ENCODE results near the gene TMC5.
"Not testable (repeated sequence)": the region's sequence is repeated elsewhere in the genome, so short reads cannot be mapped to it uniquely, and the experiment has no call there.

TMC5 gene

GRCh38 chr16:19397373-19397772 lies 20.3 kb upstream of the TMC5 start:
- H3K27ac ChIP-seq (ENCODE audit: insufficient read depth, low read length, poor library complexity, severe bottlenecking); H3K36me3 ChIP-seq (ENCODE audit: control insufficient read depth, insufficient read depth, low read length); DNase-seq; H3K4me1 ChIP-seq (ENCODE audit: control insufficient read depth, insufficient read depth, low read length, poor library complexity, severe bottlenecking); H3K27me3 ChIP-seq (replicated peaks; ENCODE audit: control insufficient read depth, insufficient read depth, low read length, poor library complexity, severe bottlenecking); H3K4me3 ChIP-seq (ENCODE audit: insufficient read depth, low read depth, low read length, poor library complexity, severe bottlenecking); H3K9me3 ChIP-seq (ENCODE audit: control insufficient read depth, low read length): not testable (repeated sequence)

DNA sequence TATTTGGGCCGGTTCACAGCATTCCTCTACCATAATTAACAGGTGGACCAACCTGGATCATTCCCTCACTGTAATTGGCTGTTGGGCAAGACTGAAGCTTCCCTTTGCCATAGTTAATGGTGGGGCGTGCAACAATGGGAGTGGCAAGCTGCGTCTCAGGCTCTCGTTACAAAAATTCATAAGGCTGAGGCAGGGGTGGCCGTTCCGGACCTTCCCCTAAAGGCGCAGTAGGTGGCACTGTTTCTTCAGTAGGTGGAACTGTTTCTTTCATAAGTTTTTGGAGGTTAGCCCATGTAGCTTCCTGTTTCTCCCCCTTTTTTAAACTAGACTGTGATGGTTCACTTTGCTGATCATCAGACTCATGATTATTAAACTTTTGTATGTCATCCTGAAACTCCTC lies 17.0 kb upstream of the TMC5 start:
- Histone ChIP-seq H3K9me3 (ENCODE audit: control insufficient read depth, low read length) (no peaks in the 10 kb centered on the region), H3K27me3 (replicated peaks; ENCODE audit: control insufficient read depth, insufficient read depth, low read length, poor library complexity, severe bottlenecking) (no peaks in the 10 kb centered on the region), H3K36me3 (ENCODE audit: control insufficient read depth, insufficient read depth, low read length) (no peaks in the 10 kb centered on the region), H3K4me3 (ENCODE audit: insufficient read depth, low read depth, low read length, poor library complexity, severe bottlenecking) (no peak overlapping the region), H3K4me1 (ENCODE audit: control insufficient read depth, insufficient read depth, low read length, poor library complexity, severe bottlenecking) (no peaks in the 10 kb centered on the region), H3K27ac (ENCODE audit: insufficient read depth, low read length, poor library complexity, severe bottlenecking) (no peak overlapping the region)
- no peak for DNase-seq

- Histone ChIP-seq H3K36me3 (ENCODE audit: control insufficient read depth, insufficient read depth, low read length) (no peaks in the 10 kb centered on the region), H3K9me3 (ENCODE audit: control insufficient read depth, low read length) (no peaks in the 10 kb centered on the region), H3K4me1 (ENCODE audit: control insufficient read depth, insufficient read depth, low read length, poor library complexity, severe bottlenecking) (no peaks in the 10 kb centered on the region), H3K4me3 (ENCODE audit: insufficient read depth, low read depth, low read length, poor library complexity, severe bottlenecking) (no peak overlapping the region), H3K27ac (ENCODE audit: insufficient read depth, low read length, poor library complexity, severe bottlenecking) (no peak overlapping the region), H3K27me3 (replicated peaks; ENCODE audit: control insufficient read depth, insufficient read depth, low read length, poor library complexity, severe bottlenecking) (peaks cover 9% of the 10 kb centered on the region)
- no peak for DNase-seq
These were observed 10.7 kb upstream of the TMC5 start for GRCh38 chr16:19406891-19407491.

- Histone ChIP-seq H3K4me1 (ENCODE audit: control insufficient read depth, insufficient read depth, low read length, poor library complexity, severe bottlenecking) (no peaks in the 10 kb centered on the region), H3K27me3 (replicated peaks; ENCODE audit: control insufficient read depth, insufficient read depth, low read length, poor library complexity, severe bottlenecking) (peaks cover 9% of the 10 kb centered on the region), H3K4me3 (ENCODE audit: insufficient read depth, low read depth, low read length, poor library complexity, severe bottlenecking) (peak overlapping the region; percentile 35), H3K9me3 (ENCODE audit: control insufficient read depth, low read length) (no peaks in the 10 kb centered on the region), H3K27ac (ENCODE audit: insufficient read depth, low read length, poor library complexity, severe bottlenecking) (no peak overlapping the region), H3K36me3 (ENCODE audit: control insufficient read depth, insufficient read depth, low read length) (no peaks in the 10 kb centered on the region)
- no peak for DNase-seq
These were observed 7.1 kb upstream of the TMC5 start for GRCh38 chr16:19410435-19411171.

- H3K27me3 ChIP-seq (replicated peaks; ENCODE audit: control insufficient read depth, insufficient read depth, low read length, poor library complexity, severe bottlenecking): peaks cover 9% of the 10 kb centered on the region
- no peak overlapping the region for H3K4me3 ChIP-seq (ENCODE audit: insufficient read depth, low read depth, low read length, poor library complexity, severe bottlenecking)
- no peak overlapping the region for H3K27ac ChIP-seq (ENCODE audit: insufficient read depth, low read length, poor library complexity, severe bottlenecking)
These were observed 6.4 kb upstream of the TMC5 start for GRCh38 chr16:19411298-19411697.

DNA sequence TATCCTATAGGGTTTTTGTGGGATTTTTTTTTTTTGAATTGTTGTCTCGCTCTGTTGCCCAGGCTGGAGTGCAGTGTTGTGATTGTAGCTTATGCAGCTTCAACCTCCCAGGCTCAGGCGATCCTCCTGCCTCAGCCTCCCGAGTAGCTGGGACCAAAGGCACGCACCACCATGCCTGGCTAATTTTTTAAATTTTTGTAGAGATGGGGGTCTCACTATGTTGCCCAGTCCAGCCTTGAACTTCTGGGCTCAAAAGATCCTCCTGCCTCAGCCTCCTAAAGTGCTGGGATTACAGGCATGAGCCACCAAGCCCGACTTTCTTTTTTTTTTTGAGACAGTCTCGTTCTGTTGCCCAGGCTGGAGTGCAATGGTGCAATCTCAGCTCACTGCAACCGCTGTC lies 5.6 kb upstream of the TMC5 start:
- not testable (repeated sequence) for H3K9me3 ChIP-seq (ENCODE audit: control insufficient read depth, low read length); DNase-seq; H3K4me1 ChIP-seq (ENCODE audit: control insufficient read depth, insufficient read depth, low read length, poor library complexity, severe bottlenecking); H3K27me3 ChIP-seq (replicated peaks; ENCODE audit: control insufficient read depth, insufficient read depth, low read length, poor library complexity, severe bottlenecking); H3K36me3 ChIP-seq (ENCODE audit: control insufficient read depth, insufficient read depth, low read length); H3K27ac ChIP-seq (ENCODE audit: insufficient read depth, low read length, poor library complexity, severe bottlenecking); H3K4me3 ChIP-seq (ENCODE audit: insufficient read depth, low read depth, low read length, poor library complexity, severe bottlenecking)

More at GRCh38 chr16:19411298-19411697, 6.4 kb upstream of the TMC5 start:
- H3K36me3 ChIP-seq (ENCODE audit: control insufficient read depth, insufficient read depth, low read length): no peaks in the 10 kb centered on the region
- DNase-seq: no peak
- no peaks in the 10 kb centered on the region for H3K9me3 ChIP-seq (ENCODE audit: control insufficient read depth, low read length)
- no peaks in the 10 kb centered on the region for H3K4me1 ChIP-seq (ENCODE audit: control insufficient read depth, insufficient read depth, low read length, poor library complexity, severe bottlenecking)

DNA sequence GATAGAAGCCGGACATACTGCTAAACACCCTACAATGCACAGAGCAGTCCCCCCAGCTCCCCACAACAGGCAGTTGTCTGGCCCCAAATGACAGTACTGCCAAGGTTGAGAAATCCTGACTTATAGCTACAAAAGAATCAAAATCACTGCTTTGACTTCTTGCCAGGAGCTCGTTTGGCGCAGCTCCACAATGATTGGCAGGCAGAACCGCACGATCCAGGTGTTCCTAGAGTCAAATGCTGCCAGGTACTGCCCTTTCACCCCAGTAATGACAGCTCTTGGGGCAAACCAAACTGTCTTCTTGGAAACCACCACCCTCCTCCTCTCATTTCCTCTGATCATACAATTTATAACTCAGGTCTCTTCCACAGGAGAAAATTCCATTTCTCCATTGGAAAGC lies 2.2 kb upstream of the TMC5 start:
- Histone ChIP-seq H3K9me3 (ENCODE audit: control insufficient read depth, low read length) (no peaks in the 10 kb centered on the region), H3K27ac (ENCODE audit: insufficient read depth, low read length, poor library complexity, severe bottlenecking) (no peak overlapping the region), H3K4me1 (ENCODE audit: control insufficient read depth, insufficient read depth, low read length, poor library complexity, severe bottlenecking) (no peaks in the 10 kb centered on the region), H3K36me3 (ENCODE audit: control insufficient read depth, insufficient read depth, low read length) (no peaks in the 10 kb centered on the region), H3K4me3 (ENCODE audit: insufficient read depth, low read depth, low read length, poor library complexity, severe bottlenecking) (no peak overlapping the region), H3K27me3 (replicated peaks; ENCODE audit: control insufficient read depth, insufficient read depth, low read length, poor library complexity, severe bottlenecking) (peaks cover 9% of the 10 kb centered on the region)
- no peak for DNase-seq

- no peaks in the 10 kb centered on the region for H3K36me3 ChIP-seq (ENCODE audit: control insufficient read depth, insufficient read depth, low read length)
- H3K27me3 ChIP-seq (replicated peaks; ENCODE audit: control insufficient read depth, insufficient read depth, low read length, poor library complexity, severe bottlenecking): peaks cover 4% of the 10 kb centered on the region
- DNase-seq: no peak
- no peaks in the 10 kb centered on the region for H3K4me1 ChIP-seq (ENCODE audit: control insufficient read depth, insufficient read depth, low read length, poor library complexity, severe bottlenecking)
- H3K9me3 ChIP-seq (ENCODE audit: control insufficient read depth, low read length): no peaks in the 10 kb centered on the region
- no peak overlapping the region for H3K4me3 ChIP-seq (ENCODE audit: insufficient read depth, low read depth, low read length, poor library complexity, severe bottlenecking)
- H3K27ac ChIP-seq (ENCODE audit: insufficient read depth, low read length, poor library complexity, severe bottlenecking): no peak overlapping the region
These were observed 1.8 kb upstream of the TMC5 start for GRCh38 chr16:19415918-19416317.

DNA sequence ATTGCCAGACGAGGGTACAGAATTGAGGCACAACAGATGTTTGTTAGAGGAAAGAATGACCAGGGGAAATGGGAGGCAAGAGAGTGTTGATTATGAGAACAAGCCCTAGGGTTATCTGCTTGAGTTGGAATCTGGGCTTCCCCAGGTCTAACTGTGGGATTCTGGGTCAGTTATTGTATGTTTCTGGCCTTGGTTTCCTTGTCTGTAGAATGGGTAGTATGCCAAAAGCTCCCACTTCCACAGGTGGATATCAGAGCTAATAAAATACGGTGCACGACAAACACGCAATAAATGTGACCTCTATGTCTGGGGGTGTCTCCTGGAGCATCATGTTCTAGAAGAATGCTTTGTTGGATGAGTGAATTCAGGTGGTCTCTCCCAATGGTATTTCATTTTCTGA lies 517 bp downstream of the TMC5 start:
- no peaks in the 10 kb centered on the region for H3K36me3 ChIP-seq (ENCODE audit: control insufficient read depth, insufficient read depth, low read length)
- H3K27me3 ChIP-seq (replicated peaks; ENCODE audit: control insufficient read depth, insufficient read depth, low read length, poor library complexity, severe bottlenecking): no peaks in the 10 kb centered on the region
- no peak overlapping the region for H3K27ac ChIP-seq (ENCODE audit: insufficient read depth, low read length, poor library complexity, severe bottlenecking)
- no peak overlapping the region for H3K4me3 ChIP-seq (ENCODE audit: insufficient read depth, low read depth, low read length, poor library complexity, severe bottlenecking)
- no peak for DNase-seq
- no peaks in the 10 kb centered on the region for H3K4me1 ChIP-seq (ENCODE audit: control insufficient read depth, insufficient read depth, low read length, poor library complexity, severe bottlenecking)
- no peaks in the 10 kb centered on the region for H3K9me3 ChIP-seq (ENCODE audit: control insufficient read depth, low read length)

DNA sequence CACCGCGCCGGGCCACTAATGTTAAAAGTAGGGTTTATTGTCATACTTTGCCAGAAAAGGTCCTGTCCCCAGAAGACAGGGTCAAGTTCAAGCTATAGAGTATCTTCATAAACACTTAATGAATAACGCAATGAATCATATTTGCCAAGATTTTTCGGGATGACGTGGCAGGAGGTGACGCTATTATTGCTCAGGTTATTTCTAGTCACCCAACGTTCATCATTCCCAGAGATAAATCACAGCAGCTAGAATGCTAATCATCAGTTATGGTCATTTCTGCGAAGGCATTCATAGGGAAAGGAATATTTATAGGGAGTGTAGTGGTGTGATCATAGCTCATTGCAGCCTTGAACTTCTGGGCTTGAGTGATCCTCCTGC lies 2.0 kb downstream of the TMC5 start:
- H3K4me1 ChIP-seq (ENCODE audit: control insufficient read depth, insufficient read depth, low read length, poor library complexity, severe bottlenecking): no peaks in the 10 kb centered on the region
- H3K27me3 ChIP-seq (replicated peaks; ENCODE audit: control insufficient read depth, insufficient read depth, low read length, poor library complexity, severe bottlenecking): no peaks in the 10 kb centered on the region
- no peak overlapping the region for H3K4me3 ChIP-seq (ENCODE audit: insufficient read depth, low read depth, low read length, poor library complexity, severe bottlenecking)
- no peak for DNase-seq
- no peak overlapping the region for H3K27ac ChIP-seq (ENCODE audit: insufficient read depth, low read length, poor library complexity, severe bottlenecking)
- no peaks in the 10 kb centered on the region for H3K9me3 ChIP-seq (ENCODE audit: control insufficient read depth, low read length)
- H3K36me3 ChIP-seq (ENCODE audit: control insufficient read depth, insufficient read depth, low read length): no peaks in the 10 kb centered on the region

Data from effector memory CD4-positive, alpha-beta T cell (primary cell).